ENCODE measurements around the gene ALDH4A1.
A peak's percentile ranks its signal among the peaks of the same experiment; 100 is the strongest.

The ALDH4A1 gene

GRCh38 chr1:18907021-18907916, 4.9 kb upstream of the ALDH4A1 start:
- TF ChIP-seq GATA3 (IDR thresholded peaks at IDR 0.05; ENCODE audit: low read depth, low read length) (no peak), GATA2 (IDR thresholded peaks at IDR 0.05; ENCODE audit: low read depth, low read length) (no peak)

DNA sequence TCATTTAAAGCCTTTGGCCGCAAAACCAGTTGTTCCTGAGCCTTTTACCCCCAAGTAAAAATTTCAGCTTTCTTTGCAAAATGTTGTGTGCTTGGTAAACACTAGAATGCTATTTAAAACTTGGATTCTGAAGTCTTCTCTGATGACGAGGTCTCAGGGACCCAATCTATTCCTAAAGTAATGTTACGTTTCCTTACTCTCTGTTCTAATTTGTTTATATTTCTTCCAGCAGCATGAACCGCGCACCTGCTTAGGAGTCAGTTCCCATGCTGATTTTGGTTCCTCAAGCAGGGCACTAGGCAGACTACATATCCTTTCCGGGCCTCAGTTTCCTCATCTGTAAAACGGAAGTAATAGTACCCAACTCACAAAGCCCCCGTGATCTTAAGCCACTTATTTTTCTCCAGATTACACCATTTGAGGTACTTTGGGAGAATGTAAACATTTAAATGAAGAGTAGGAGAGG, 969 bp upstream of the ALDH4A1 start:
- TF ChIP-seq GATA2 (IDR thresholded peaks at IDR 0.05; ENCODE audit: low read depth, low read length) (no peak), GATA3 (IDR thresholded peaks at IDR 0.05; ENCODE audit: low read depth, low read length) (no peak)

GRCh38 chr1:18901952-18902522, 318 bp downstream of the ALDH4A1 start:
- TF ChIP-seq GATA3 (IDR thresholded peaks at IDR 0.05; ENCODE audit: low read depth, low read length) (no peak), GATA2 (IDR thresholded peaks at IDR 0.05; ENCODE audit: low read depth, low read length) (no peak)

DNA sequence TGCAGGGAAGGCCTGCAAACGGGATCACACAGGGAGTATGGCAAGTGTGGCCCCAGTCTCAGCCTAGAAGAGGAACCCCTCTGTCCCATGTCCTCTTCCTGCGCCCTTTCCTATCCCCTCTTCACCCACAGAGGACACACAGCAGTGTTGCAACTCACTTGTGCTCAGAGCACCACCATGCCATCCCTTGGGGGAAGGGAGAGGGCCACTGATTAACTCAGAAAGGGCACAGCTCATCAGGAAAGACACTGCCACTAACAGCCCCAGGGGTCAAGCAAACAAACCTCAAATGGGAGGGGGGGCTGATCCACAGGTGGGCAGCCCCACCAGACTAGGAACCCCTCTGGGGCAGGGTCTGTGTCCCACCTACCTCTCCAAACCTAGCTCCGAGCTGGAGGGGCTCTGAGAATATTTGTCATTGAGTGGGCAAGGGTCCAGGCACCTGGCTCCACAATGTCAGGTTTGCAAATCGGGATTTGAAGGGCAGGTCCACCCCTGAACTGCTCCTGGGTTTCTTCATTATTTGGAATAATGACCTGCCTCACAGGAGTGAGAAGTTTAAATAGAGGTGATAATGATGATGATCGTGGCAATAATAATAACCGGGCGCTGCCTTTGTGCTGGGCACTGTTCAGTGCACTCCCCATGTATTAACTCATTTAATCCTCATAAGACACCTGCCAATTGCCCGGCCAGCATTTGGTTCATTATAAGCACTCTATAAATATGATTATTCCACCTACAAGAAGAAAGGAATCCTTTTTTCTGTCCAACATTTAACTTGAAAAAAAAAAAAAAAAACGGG, 1.0 kb downstream of the ALDH4A1 start:
- TF ChIP-seq GATA3 (IDR thresholded peaks at IDR 0.05; ENCODE audit: low read depth, low read length) (no peak), GATA2 (IDR thresholded peaks at IDR 0.05; ENCODE audit: low read depth, low read length) (no peak)

DNA sequence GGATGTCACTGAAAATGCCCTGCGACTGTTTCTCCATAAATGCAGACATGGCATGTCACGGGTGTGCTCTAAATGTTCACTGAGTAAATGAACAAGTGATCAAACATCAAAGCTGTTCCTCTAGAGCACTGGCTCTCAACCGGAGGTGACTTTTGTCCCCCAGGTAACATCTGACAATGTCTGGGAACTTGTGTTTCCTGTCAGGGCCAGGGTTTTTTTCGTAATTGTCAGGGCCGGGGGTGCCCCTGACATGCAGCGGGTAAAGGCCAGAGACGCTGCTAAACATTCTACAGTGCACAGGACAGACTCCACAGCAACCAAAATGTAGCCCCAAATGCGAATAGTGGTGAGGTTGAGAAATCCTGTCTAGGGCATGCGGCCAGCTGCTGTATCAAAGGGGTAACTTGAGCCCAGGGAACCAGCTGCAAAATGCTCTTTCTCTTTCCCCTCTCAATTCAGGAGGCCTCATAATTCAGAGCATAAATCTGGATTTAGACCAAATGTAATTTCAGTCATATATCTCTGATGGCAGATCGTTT, 2.0 kb downstream of the ALDH4A1 start:
- TF ChIP-seq GATA2 (IDR thresholded peaks at IDR 0.05; ENCODE audit: low read depth, low read length) (no peak), GATA3 (IDR thresholded peaks at IDR 0.05; ENCODE audit: low read depth, low read length) (no peak)

- TF ChIP-seq GATA2 (IDR thresholded peaks at IDR 0.05; ENCODE audit: low read depth, low read length) (no peak), GATA3 (IDR thresholded peaks at IDR 0.05; ENCODE audit: low read depth, low read length) (no peak)
Measured at GRCh38 chr1:18899363-18900049, 2.8 kb downstream of the ALDH4A1 start.

DNA sequence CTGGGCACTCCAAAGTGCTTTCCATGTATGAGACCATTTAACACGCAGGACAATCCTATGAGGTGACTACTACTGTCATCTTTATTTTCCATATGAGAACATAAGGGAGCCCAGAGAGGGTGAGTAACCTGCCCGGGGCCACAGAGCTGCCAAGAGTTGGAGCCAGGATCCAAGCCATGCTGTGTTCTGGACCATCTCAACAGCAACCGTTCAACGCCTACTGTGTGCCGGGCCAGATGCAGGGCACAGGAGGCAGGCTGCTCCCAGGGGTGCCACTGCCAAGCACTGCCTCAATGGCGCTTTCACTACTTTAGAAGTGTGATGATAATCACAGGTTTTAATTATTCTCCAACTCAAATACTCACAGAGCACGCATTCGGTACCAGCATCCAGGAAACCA, 3.8 kb downstream of the ALDH4A1 start:
- TF ChIP-seq GATA2 (IDR thresholded peaks at IDR 0.05; ENCODE audit: low read depth, low read length) (no peak), GATA3 (IDR thresholded peaks at IDR 0.05; ENCODE audit: low read depth, low read length) (no peak)

DNA sequence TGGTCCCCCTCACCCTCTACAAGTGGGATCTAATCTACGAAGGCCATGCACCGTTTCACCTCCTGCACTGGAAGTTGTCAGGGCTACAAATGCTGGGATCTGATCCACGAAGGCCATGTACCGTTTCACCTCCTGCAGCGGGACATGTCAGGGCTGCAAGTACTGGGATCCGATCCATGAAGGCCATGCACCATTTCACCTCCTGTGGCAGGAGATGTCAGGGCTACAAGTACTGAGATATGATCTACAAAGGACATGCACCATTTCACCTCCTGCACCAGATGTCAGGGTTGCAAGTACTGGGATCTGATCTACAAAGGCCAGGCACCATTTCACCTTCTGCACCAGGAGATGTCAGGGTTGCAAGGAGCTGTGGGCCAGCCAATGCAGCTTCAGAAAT, 7.0 kb downstream of the ALDH4A1 start:
- TF ChIP-seq GATA3 (IDR thresholded peaks at IDR 0.05; ENCODE audit: low read depth, low read length) (no peak), GATA2 (IDR thresholded peaks at IDR 0.05; ENCODE audit: low read depth, low read length) (peak; percentile 39; the same call in 1 of the 2 replicates)

DNA sequence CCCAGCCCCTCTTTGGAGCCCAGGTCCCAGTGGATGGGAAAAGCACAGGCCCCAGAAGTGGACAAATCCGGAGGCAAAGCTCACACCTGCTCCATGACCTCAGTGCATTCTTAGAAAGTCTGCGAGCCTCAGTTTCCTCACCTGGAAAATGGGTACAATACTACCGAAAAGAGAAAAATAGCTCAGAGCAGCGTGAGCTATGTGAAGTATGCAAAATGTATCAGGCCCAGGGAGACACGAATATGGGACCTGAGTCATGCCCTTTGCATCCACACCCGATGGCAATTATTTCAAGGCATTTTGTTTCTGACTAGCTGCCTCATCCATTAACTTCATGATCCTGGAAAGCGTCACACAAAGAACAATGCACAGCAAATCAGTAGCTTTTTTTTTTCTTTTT, 9.2 kb downstream of the ALDH4A1 start:
- no peak for TF ChIP-seq GATA3 (IDR thresholded peaks at IDR 0.05; ENCODE audit: low read depth, low read length)
- no peak for TF ChIP-seq GATA2 (IDR thresholded peaks at IDR 0.05; ENCODE audit: low read depth, low read length)

GRCh38 chr1:18891426-18891780, 11.0 kb downstream of the ALDH4A1 start:
- TF ChIP-seq GATA3 (IDR thresholded peaks at IDR 0.05; ENCODE audit: low read depth, low read length) (no peak), GATA2 (IDR thresholded peaks at IDR 0.05; ENCODE audit: low read depth, low read length) (no peak)

- TF ChIP-seq GATA3 (IDR thresholded peaks at IDR 0.05; ENCODE audit: low read depth, low read length) (no peak), GATA2 (IDR thresholded peaks at IDR 0.05; ENCODE audit: low read depth, low read length) (no peak)
Measured at GRCh38 chr1:18890706-18891425, 11.5 kb downstream of the ALDH4A1 start.

DNA sequence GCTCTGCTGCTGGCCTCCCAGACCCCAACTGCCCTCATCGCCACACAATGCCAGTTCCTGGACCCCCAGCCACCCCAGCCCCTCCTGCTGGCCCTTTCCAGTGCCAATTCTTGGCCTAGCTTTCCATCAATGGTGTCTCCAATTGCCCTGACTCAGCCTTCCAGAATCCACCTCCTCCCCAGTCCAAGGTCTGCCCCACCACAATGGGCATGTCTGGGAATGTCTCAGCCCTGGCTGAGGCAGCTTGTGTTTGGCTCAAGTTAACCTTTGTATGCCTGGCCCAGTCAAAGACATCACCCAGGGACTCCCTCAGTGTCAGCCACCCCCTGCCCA, 16.4 kb downstream of the ALDH4A1 start:
- no peak for TF ChIP-seq GATA2 (IDR thresholded peaks at IDR 0.05; ENCODE audit: low read depth, low read length)
- no peak for TF ChIP-seq GATA3 (IDR thresholded peaks at IDR 0.05; ENCODE audit: low read depth, low read length)
